ENCODE data around the gene C16orf54. TPM values are rescaled to one million over a fixed set of nuclear protein-coding genes. Genes with fewer than 3 reads are reported as not detected.

Gene C16orf54
- total RNA-seq, result 0.44 TPM

GRCh38 chr16:29745853-29746345 lies at the start of gene C16orf54:
TSS of gene C16orf54 (minus strand) at chr16:29745990. CDS start at chr16:29744951, 1,039 bp downstream.

GRCh38 chr16:29790183-29790948 lies 44.6 kb upstream of the C16orf54 start, which contains the start of gene KIF22:
TSS of gene KIF22 (plus strand) at chr16:29790751. CDS start at chr16:29790760, 9 bp downstream.

DNA sequence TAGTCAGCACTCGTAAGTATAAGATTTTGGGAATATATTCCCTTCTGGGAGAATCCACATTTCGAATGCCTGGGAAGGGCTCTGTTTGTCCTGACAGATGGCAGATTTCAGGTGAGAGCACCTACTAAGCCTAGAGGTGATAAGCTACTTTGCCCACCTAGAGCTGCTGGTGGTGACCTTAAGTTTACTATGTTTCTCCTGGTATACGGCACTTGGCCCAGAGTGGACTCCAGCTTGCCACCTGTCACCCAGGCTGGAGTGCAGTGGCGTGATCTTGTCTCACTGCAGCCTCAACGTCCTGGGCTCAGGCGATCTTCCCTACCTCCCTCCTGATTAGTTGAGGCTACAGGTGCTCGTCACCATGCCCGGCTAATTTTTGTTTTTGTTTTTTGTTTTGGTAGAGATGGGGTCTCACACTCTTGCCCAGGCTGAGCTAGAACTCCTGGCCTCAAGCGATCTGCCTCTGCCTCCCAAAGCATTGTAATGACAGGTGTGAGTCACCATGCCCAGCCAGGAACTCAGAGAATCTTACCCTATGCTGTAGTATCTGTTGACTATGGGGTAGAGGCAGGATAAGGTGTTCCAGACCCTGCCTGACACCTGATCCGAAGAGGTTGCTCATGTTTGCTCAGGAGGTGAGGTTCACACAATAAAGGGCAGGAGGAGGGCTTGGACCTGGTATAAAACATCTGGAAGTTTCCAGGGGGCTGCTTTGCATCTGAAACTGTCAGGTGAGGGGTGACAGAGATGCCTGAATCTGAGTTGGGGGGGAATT lies 32.0 kb upstream of the C16orf54 start, which contains the start of gene ZG16:
Gene ZG16, plus strand, starts transcription at position 681 of the 775 bp plus-strand sequence. CDS start 1,011 bp downstream, outside the sequence.

Other genes with a start within 250 kb of the C16orf54 start
- 28.1 TPM for gene NPIPB12, start 239.6 kb downstream of the C16orf54 start, total RNA-seq
- gene SPN, start 82.7 kb downstream of the C16orf54 start, total RNA-seq, result 1.3 TPM
- gene QPRT, start 66.8 kb downstream of the C16orf54 start, total RNA-seq, result 21.7 TPM
- not detected for gene ZG16, start 32.3 kb upstream of the C16orf54 start, total RNA-seq
- 42.3 TPM for gene KIF22, start 44.8 kb upstream of the C16orf54 start, total RNA-seq
- 112 TPM for gene MAZ, start 60.5 kb upstream of the C16orf54 start, total RNA-seq
- 32.2 TPM for gene PRRT2, start 66.2 kb upstream of the C16orf54 start, total RNA-seq
- 62.8 TPM for gene PAGR1, start 70.2 kb upstream of the C16orf54 start, total RNA-seq
- 24.2 TPM for gene MVP, start 74.5 kb upstream of the C16orf54 start, total RNA-seq
- 85.7 TPM for gene CDIPT, start 117.2 kb upstream of the C16orf54 start, total RNA-seq
- gene SEZ6L2, start 153.6 kb upstream of the C16orf54 start, total RNA-seq, result 37.9 TPM
- gene ASPHD1, start 154.5 kb upstream of the C16orf54 start, total RNA-seq, result 4.8 TPM
- 29.2 TPM for gene KCTD13, start 180.2 kb upstream of the C16orf54 start, total RNA-seq
- gene TMEM219, start 216.1 kb upstream of the C16orf54 start, total RNA-seq, result 30.3 TPM
- 56.0 TPM for gene TAOK2, start 227.9 kb upstream of the C16orf54 start, total RNA-seq
- gene HIRIP3, start 249.6 kb upstream of the C16orf54 start, total RNA-seq, result 23.4 TPM

All from camera-type eye (tissue), 1 donor.